ENCODE data around the gene PGA5. TPM values are rescaled to one million over a fixed set of nuclear protein-coding genes. Genes with fewer than 3 reads are reported as not detected.

PGA5 gene
- total and polyA plus RNA-seq, 9 of the 15 experiments (the other 6 are each of a cell fraction or from before 2014, with no cell fraction given): not detected

GRCh38 chr11:61270354-61271076, 29.5 kb downstream of the PGA5 start:
- no peak overlapping the region for H3K27ac ChIP-seq (ENCODE audit: extremely low read depth, low read depth, low read length)
- no TSS peak for BruUV-seq (replicated peaks)
- no peaks in the 10 kb centered on the region for H3K79me2 ChIP-seq (ENCODE audit: control insufficient read depth, insufficient read depth, low read length)
- no peak for ATAC-seq
- H3K27me3 ChIP-seq (ENCODE audit: control insufficient read depth in 2 of 2, insufficient read depth in 2 of 2, low read length in 2 of 2): no peaks in the 10 kb centered on the region
- H3K9ac ChIP-seq (ENCODE audit: insufficient read depth in 1 of 2, low read depth in 2 of 2, low read length in 2 of 2): no peak overlapping the region
- peaks cover 15 to 30% of the 10 kb centered on the region in 2 experiments; a peak in 4 of 5 replicates for H3K4me1 ChIP-seq (replicated peaks in 1 of 2; ENCODE audit: control insufficient read depth in 2 of 2, insufficient read depth in 2 of 2, low read length in 2 of 2)
- DNase-seq (ENCODE audit: extremely low read depth in 1 of 4, low spot score in 3 of 4): no peak
- ChIA-PET CTCF (ENCODE audit: low intra/inter-chr PET ratio) (no interaction called here), POLR2A (interaction anchor here (0.6 to 1.4 kb wide), 3 partner anchors 10 to 108 kb away, joined by 4 to 5 read pairs (median 5); no protein-coding TSS in a partner anchor)
- in situ Hi-C loops (cut with MboI): no loop called here
- no peak overlapping the region for H2AFZ ChIP-seq (ENCODE audit: low read depth, low read length)
- no peak overlapping the region for H3K4me2 ChIP-seq (ENCODE audit: insufficient read depth, low read length)
- WGBS (ENCODE audit: insufficient coverage, low coverage, missing lambda C conversion rate): 33% methylated on average over 6 of the region's 7 CpGs
- H3K4me3 ChIP-seq: no peak overlapping the region
- H3K36me3 ChIP-seq (ENCODE audit: control insufficient read depth, insufficient read depth, low read length): no peaks in the 10 kb centered on the region
- FAIRE-seq: peak; percentile 15
- intact Hi-C loops (cut with micrococcal nuclease): no loop called here
- no peaks in the 10 kb centered on the region for H4K20me1 ChIP-seq (replicated peaks; ENCODE audit: control insufficient read depth, insufficient read depth, low read length)
- H3K9me3 ChIP-seq (replicated peaks; ENCODE audit: control insufficient read depth, insufficient read depth, low read depth, low read length): no peaks in the 10 kb centered on the region
- no peaks in the 10 kb centered on the region for H3K9me1 ChIP-seq (ENCODE audit: control insufficient read depth, insufficient read depth, low read length)
- no peak for TF ChIP-seq TSHZ1 (CRISPR knock-in tag; IDR thresholded peaks at IDR 0.05)
- TF ChIP-seq ZBTB40 (IDR thresholded peaks at IDR 0.05): peak; percentile 58
- TF ChIP-seq ZBTB40 (CRISPR knock-in tag; IDR thresholded peaks at IDR 0.05): no peak
- no peak for TF ChIP-seq TCF7L2 (IDR thresholded peaks at IDR 0.05; ENCODE audit: low read depth, low read length)

Measured in K562 (cell line).